GM15510 (cell line): ENCODE results near the gene LMNTD2.

Source experiments
- POLR2A ChIP-seq: IDR thresholded peaks from 3 replicates; pipeline ENCODE4 v1.6.1; 2011; ENCODE audit warnings: borderline replicate concordance; ENCODE audit not compliant: insufficient read length; ENCODE audit errors: extremely low read depth

The LMNTD2 gene

DNA sequence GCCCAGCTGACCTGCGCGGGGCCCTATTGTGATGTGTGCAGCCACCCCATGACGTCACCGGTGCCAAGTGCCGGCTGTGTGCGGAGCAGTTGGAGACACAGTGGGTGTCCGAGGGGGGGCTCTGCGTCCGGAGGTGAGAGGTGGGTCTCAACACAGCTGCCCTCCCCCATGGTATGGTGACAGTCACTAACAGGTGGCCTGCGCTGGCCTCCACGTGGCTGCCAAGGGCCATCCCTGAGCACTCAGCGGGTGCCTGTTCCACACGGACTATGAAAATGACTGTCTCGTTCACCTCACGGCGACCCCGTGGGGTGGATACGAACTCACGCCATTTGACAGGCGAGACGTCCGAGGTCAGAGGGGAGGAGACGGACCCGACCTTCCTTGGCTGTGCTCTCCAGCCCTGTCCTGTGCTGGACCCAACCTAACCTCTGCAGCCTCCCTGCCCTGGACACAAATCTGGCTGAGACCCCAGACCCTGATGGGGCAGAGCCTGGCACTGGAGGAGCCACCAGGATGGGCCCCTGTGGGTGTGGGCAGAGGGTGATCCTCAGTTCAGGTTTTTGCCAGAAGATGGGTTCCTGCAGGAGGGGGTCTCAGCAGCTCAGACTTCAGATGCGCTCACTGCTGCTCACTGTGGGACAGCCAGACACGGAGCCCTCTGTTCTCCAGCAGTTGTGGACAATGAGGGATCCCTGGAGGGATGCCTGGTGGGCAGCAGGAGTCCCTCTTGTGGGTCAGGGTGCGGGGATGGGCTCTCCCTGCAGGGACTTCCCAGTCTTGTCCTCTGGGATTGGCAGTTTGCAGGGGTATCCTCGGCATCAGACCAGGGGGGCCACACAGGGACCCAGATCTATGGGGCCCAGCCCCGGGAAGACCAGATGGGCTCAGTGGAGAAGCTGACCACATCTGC, 31.5 kb downstream of the LMNTD2 start:
- TF ChIP-seq POLR2A = no peak

- TF ChIP-seq POLR2A = no peak
Measured at GRCh38 chr11:528166-528814, 32.2 kb downstream of the LMNTD2 start.

GRCh38 chr11:526192-526591, 34.3 kb downstream of the LMNTD2 start:
- no peak for TF ChIP-seq POLR2A

GRCh38 chr11:521177-521688, 39.3 kb downstream of the LMNTD2 start:
- TF ChIP-seq POLR2A = no peak

DNA sequence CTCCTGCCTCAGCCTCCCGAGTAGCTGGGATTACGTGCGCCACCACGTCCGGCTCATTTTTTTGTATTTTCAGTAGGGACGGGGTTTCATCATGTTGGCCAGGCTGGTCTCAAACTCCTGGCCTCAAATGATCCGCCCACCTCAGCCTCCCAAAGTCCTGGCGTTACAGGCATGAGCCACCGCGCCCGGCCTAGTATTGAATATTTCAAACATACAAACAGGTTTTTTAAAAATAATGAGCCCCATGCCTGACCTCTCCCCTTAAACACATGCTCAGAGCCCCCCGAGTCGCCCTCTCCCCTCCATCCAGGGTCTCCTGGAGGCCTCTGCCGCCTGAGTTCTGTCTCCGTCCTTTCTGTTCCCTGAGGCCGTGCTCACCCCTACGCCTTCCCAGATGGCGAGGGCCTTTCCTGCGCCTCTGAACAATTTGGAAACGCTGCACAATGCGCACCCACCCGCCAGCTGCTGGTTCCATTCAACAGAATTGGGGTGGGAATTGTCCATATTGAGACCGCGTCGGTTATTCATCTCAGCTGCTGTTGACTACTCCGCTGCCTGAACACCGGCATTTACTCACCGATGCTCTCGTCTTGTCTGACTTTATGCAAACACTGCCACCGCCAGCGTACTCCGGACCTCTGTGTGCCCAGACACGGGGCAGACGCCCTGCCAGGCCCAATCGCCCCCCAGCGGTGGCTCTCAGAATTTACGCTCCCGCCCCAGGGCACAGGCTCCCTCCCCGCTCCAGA, 39.9 kb downstream of the LMNTD2 start:
- no peak for TF ChIP-seq POLR2A

- peak; percentile 44 for TF ChIP-seq POLR2A
Measured at GRCh38 chr11:518463-519202, 41.9 kb downstream of the LMNTD2 start.

- no peak for TF ChIP-seq POLR2A
Measured at GRCh38 chr11:516400-516799, 44.1 kb downstream of the LMNTD2 start.

- TF ChIP-seq POLR2A = no peak
Measured at GRCh38 chr11:515131-515530, 45.4 kb downstream of the LMNTD2 start.

- TF ChIP-seq POLR2A = no peak
Measured at GRCh38 chr11:514606-515005, 45.9 kb downstream of the LMNTD2 start.

DNA sequence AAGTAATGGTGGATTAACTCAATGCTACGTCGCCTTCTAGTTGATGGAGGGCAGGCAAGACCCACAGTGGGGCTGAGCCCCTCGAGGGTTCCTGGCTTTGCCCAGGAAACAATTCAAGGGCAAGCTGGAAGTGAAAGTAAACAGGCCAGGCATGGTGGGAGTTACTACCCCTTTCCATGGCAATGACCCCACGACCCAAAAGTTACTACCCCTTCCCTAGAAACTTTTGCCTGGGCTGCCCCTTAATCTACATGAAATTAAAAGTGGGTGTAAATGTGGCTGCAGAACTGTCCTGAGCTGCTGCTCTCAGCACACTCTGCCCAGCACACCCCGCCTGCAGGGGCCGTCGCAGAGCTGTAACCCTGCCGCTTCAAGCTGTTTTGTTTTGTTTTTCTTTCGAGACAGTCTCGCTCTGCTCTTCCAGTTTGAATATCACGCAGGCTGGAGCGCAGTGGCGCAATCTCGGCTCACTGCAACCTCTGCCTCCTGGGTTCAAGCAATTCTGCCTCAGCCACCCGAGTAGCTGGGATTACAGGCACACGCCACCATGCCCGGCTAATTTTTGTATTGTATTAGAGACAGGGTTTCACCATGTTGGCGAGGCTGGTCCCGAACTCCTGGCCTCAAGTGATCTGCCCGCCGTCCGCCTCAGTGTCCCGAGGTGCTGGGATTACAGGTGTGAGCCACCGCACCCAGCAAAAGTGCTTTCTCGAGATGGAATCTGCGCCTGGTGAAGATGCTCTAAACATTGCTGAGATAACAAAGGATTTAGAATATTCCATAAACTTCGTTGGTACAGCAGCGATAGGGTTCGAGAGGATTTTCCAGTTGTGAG, 47.6 kb downstream of the LMNTD2 start:
- no peak for TF ChIP-seq POLR2A

DNA sequence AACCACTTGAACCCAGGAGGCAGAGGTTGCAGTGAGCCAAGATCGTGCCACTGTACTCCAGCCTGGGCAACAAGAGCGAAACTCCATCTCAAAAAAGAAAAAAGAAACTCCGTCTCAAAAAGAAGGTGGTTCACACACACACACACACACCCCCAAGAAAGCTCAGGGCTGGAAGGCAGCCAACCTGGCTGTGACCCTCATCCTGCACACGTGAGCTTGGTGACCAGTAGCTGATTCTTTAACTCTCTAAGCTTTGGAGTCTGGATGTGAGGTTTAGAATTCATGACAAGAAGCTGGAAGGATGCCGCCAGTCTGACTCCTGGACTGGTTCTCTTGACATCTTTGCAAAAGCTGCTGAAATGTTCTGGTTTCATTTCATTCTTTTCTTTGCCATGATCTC, 51.6 kb downstream of the LMNTD2 start:
- TF ChIP-seq POLR2A = no peak

DNA sequence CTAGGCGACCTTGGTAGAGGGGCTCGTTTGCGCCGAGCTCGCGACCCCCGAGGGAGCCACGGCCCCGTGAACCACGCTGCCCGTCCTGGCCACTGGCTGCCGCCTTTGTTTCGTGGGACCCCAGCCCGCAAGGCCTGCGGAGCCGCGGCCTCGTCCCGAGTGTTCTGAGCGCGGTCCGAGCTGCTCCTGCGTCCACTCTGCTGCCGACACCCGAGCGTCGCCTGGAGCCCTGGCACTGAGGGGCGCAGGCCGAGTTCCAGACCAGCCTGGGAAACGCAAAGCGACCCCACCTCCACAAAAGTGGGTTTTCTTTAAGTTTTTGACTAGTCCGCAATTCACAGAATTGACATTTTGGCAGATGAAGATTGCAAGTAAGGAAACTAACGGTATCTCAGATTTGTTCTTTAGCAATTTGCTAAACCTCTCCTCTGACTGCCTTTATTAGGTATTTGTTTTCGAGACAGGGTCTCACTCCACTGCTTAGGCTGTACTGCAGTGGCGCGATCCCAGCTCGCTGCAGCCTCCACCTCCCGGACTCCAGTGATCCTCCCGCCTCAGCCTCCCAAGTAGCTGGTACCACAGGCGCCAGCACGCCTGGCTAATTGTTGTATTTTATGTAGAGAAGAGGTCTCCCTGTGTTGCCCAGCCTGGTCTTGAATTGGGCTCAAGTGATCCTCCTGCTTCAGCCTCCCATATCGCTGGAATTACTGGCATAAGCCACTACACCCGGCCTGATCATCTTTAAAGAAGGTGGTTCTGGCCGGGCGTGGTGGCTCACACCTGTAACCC, 52.6 kb downstream of the LMNTD2 start:
- TF ChIP-seq POLR2A = no peak
